ENCODE measurements around the gene RSPH3. TPM values are rescaled to one million over a fixed set of nuclear protein-coding genes. Genes with fewer than 3 reads are reported as not detected.

RSPH3 gene
- total RNA-seq, 1 experiment from 2014 or later = 24.7 TPM

DNA sequence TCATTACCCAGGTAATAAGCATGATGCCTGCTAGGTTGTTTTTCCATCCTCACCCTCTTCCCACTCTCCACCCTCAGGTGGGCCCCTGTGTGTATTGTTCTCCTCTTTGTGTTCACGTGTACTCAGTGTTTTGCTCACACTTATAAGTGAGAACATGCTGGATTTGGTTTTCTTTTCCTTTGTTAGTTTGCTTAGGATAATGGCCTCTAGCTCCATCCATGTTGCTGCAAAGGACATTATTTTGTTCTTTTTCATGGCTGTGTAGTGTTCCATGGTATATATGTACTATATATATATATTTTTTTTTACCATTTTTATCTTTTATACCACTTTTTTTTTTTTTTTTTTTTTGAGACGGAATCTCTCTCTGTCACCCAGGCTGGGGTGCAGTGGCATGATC is 71.9 kb downstream of the RSPH3 start:
- Histone ChIP-seq H3K4me1 (ENCODE audit: control insufficient read depth in 1 of 2, insufficient read depth in 2 of 2, low read length in 2 of 2) (peaks cover 0 to 22% of the 10 kb centered on the region in 2 experiments; a peak in 3 of 4 replicates), H3K4me3 (replicated peaks in 1 of 2; ENCODE audit: low read depth in 1 of 2, low read length in 2 of 2) (no peak overlapping the region), H3K9me3 (ENCODE audit: control insufficient read depth in 1 of 2, insufficient read depth in 1 of 2, low read depth in 1 of 2, low read length in 2 of 2) (no peaks in the 10 kb centered on the region), H3K27me3 (ENCODE audit: insufficient read depth, low read length) (no peaks in the 10 kb centered on the region), H3K9ac (ENCODE audit: low read length) (no peak overlapping the region), H2AFZ (ENCODE audit: low read depth, low read length, poor library complexity, severe bottlenecking) (no peak overlapping the region), H3K27ac (ENCODE audit: low read depth, low read length) (no peak overlapping the region), H3K9me2 (ENCODE audit: insufficient read depth) (no peaks in the 10 kb centered on the region), H4K20me1 (ENCODE audit: insufficient read depth) (no peaks in the 10 kb centered on the region), H3K4me2 (ENCODE audit: low read length) (no peak overlapping the region), H3K79me2 (ENCODE audit: insufficient read depth, low read length) (no peaks in the 10 kb centered on the region), H3K36me3 (ENCODE audit: control insufficient read depth in 1 of 2, insufficient read depth in 2 of 2, low read length in 2 of 2) (no peaks in the 10 kb centered on the region)
- TF ChIP-seq RAD21 (IDR thresholded peaks at IDR 0.05; ENCODE audit: low read depth) = no peak
- TF ChIP-seq, protein P1, sequence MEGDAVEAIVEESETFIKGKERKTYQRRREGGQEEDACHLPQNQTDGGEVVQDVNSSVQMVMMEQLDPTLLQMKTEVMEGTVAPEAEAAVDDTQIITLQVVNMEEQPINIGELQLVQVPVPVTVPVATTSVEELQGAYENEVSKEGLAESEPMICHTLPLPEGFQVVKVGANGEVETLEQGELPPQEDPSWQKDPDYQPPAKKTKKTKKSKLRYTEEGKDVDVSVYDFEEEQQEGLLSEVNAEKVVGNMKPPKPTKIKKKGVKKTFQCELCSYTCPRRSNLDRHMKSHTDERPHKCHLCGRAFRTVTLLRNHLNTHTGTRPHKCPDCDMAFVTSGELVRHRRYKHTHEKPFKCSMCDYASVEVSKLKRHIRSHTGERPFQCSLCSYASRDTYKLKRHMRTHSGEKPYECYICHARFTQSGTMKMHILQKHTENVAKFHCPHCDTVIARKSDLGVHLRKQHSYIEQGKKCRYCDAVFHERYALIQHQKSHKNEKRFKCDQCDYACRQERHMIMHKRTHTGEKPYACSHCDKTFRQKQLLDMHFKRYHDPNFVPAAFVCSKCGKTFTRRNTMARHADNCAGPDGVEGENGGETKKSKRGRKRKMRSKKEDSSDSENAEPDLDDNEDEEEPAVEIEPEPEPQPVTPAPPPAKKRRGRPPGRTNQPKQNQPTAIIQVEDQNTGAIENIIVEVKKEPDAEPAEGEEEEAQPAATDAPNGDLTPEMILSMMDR (IDR thresholded peaks at IDR 0.05 in 2 of 3, conservative IDR thresholded peaks at IDR 0.05 in 1 of 3; ENCODE audit: borderline replicate concordance in 1 of 3, insufficient read depth in 1 of 3, low read depth in 2 of 3, low read length in 2 of 3) = no peak
- TF ChIP-seq, protein P2, sequence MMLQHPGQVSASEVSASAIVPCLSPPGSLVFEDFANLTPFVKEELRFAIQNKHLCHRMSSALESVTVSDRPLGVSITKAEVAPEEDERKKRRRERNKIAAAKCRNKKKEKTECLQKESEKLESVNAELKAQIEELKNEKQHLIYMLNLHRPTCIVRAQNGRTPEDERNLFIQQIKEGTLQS (IDR thresholded peaks at IDR 0.05) = no peak
- TF ChIP-seq, protein P3, sequence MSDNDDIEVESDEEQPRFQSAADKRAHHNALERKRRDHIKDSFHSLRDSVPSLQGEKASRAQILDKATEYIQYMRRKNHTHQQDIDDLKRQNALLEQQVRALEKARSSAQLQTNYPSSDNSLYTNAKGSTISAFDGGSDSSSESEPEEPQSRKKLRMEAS (IDR thresholded peaks at IDR 0.05) = no peak
- TF ChIP-seq, protein P4, sequence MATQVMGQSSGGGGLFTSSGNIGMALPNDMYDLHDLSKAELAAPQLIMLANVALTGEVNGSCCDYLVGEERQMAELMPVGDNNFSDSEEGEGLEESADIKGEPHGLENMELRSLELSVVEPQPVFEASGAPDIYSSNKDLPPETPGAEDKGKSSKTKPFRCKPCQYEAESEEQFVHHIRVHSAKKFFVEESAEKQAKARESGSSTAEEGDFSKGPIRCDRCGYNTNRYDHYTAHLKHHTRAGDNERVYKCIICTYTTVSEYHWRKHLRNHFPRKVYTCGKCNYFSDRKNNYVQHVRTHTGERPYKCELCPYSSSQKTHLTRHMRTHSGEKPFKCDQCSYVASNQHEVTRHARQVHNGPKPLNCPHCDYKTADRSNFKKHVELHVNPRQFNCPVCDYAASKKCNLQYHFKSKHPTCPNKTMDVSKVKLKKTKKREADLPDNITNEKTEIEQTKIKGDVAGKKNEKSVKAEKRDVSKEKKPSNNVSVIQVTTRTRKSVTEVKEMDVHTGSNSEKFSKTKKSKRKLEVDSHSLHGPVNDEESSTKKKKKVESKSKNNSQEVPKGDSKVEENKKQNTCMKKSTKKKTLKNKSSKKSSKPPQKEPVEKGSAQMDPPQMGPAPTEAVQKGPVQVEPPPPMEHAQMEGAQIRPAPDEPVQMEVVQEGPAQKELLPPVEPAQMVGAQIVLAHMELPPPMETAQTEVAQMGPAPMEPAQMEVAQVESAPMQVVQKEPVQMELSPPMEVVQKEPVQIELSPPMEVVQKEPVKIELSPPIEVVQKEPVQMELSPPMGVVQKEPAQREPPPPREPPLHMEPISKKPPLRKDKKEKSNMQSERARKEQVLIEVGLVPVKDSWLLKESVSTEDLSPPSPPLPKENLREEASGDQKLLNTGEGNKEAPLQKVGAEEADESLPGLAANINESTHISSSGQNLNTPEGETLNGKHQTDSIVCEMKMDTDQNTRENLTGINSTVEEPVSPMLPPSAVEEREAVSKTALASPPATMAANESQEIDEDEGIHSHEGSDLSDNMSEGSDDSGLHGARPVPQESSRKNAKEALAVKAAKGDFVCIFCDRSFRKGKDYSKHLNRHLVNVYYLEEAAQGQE (IDR thresholded peaks at IDR 0.05; ENCODE audit: low read depth) = no peak
- TF ChIP-seq TCF7L2 (IDR thresholded peaks at IDR 0.05; ENCODE audit: borderline replicate concordance, extremely low read depth, insufficient read depth, insufficient read length) = no peak
- TF ChIP-seq, protein P5, sequence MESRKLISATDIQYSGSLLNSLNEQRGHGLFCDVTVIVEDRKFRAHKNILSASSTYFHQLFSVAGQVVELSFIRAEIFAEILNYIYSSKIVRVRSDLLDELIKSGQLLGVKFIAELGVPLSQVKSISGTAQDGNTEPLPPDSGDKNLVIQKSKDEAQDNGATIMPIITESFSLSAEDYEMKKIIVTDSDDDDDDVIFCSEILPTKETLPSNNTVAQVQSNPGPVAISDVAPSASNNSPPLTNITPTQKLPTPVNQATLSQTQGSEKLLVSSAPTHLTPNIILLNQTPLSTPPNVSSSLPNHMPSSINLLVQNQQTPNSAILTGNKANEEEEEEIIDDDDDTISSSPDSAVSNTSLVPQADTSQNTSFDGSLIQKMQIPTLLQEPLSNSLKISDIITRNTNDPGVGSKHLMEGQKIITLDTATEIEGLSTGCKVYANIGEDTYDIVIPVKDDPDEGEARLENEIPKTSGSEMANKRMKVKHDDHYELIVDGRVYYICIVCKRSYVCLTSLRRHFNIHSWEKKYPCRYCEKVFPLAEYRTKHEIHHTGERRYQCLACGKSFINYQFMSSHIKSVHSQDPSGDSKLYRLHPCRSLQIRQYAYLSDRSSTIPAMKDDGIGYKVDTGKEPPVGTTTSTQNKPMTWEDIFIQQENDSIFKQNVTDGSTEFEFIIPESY (IDR thresholded peaks at IDR 0.05; ENCODE audit: extremely low read depth, insufficient replicate concordance, low read length) = no peak
- TF ChIP-seq SP1 (IDR thresholded peaks at IDR 0.05; ENCODE audit: low read depth) = no peak
- no peak for TF ChIP-seq CEBPB (IDR thresholded peaks at IDR 0.05; ENCODE audit: low read depth)
- no peak for TF ChIP-seq POLR2AphosphoS5 (IDR thresholded peaks at IDR 0.05; ENCODE audit: low read depth, low read length)
- TF ChIP-seq EGR1 (IDR thresholded peaks at IDR 0.05; ENCODE audit: low read depth) = no peak
- ChIA-PET POLR2A (interaction anchor here (2.2 kb wide), 1 partner anchor 58 kb away, joined by 9 read pairs; no protein-coding TSS in a partner anchor), CTCF (no interaction called here), RAD21 (ENCODE audit: low non-redundant PET in 1 of 2, low total read pairs in 2 of 2, uncharacterized antibody in 2 of 2, unreplicated experiment in 2 of 2) (interaction anchor here in 1 of 2 experiments (0.7 kb wide), 1 partner anchor 66 kb away, joined by 4 read pairs; no protein-coding TSS in a partner anchor)
- intact Hi-C loops (cut with micrococcal nuclease) = loop anchor here (1.0 kb wide), 1 partner anchor 68 kb away; no protein-coding TSS in a partner anchor
- no TSS peak for BruUV-seq (replicated peaks)
- no peak for ATAC-seq
- no peak for DNase-seq (ENCODE audit: low read depth, low spot score)

Measured in HCT116 (cell line).